D721Med (cell line): ENCODE data around the gene MATN1.

ENCODE experiments used
- DNase-seq: peaks from one replicate; pipeline ENCODE4 v3.0.0; 2011; ENCODE audit warnings: low spot score; ENCODE audit not compliant: insufficient read length
- FAIRE-seq: peaks from 2 replicates; lab custom pipeline; 2011; peaks lifted over from hg19 to GRCh38; lab: Jason Lieb, UNC
- TF ChIP-seq, protein P1 (sequence below): IDR thresholded peaks from 2 replicates; pipeline ENCODE4 v1.5.1; 2012; ENCODE audit warnings: mild to moderate bottlenecking, control low read depth; ENCODE audit not compliant: insufficient read depth; ENCODE audit errors: missing control alignments

MATN1 gene

GRCh38 chr1:30704765-30705509 lies 18.4 kb downstream of the MATN1 start:
- DNase-seq: no peak
- FAIRE-seq: no peak
- TF ChIP-seq, protein P1, sequence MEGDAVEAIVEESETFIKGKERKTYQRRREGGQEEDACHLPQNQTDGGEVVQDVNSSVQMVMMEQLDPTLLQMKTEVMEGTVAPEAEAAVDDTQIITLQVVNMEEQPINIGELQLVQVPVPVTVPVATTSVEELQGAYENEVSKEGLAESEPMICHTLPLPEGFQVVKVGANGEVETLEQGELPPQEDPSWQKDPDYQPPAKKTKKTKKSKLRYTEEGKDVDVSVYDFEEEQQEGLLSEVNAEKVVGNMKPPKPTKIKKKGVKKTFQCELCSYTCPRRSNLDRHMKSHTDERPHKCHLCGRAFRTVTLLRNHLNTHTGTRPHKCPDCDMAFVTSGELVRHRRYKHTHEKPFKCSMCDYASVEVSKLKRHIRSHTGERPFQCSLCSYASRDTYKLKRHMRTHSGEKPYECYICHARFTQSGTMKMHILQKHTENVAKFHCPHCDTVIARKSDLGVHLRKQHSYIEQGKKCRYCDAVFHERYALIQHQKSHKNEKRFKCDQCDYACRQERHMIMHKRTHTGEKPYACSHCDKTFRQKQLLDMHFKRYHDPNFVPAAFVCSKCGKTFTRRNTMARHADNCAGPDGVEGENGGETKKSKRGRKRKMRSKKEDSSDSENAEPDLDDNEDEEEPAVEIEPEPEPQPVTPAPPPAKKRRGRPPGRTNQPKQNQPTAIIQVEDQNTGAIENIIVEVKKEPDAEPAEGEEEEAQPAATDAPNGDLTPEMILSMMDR: no peak

DNA sequence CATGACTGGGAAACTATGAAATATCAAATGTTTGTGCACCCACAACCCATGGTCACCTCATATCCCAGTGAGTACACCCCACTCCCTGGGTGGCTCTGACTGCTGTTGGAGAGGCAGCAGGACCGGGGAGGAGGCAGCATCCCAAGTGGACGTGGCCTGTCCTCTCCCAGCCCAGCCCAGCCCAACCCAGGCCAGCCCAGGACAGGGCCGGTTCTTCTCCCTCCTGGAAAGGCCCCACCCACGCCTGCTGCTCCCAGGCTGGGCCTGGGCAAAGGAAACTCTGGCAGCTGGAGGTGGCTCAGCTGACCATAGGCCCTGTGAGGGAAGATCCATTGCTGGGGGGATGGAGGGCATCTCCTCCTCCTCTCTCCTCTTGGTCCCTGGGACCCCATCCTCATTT lies 19.1 kb downstream of the MATN1 start:
- TF ChIP-seq, protein P1: no peak
- no peak for FAIRE-seq
- DNase-seq: no peak

- FAIRE-seq: no peak
- TF ChIP-seq, protein P1: no peak
- DNase-seq: no peak
These were observed 20.6 kb downstream of the MATN1 start for GRCh38 chr1:30702823-30703222.

DNA sequence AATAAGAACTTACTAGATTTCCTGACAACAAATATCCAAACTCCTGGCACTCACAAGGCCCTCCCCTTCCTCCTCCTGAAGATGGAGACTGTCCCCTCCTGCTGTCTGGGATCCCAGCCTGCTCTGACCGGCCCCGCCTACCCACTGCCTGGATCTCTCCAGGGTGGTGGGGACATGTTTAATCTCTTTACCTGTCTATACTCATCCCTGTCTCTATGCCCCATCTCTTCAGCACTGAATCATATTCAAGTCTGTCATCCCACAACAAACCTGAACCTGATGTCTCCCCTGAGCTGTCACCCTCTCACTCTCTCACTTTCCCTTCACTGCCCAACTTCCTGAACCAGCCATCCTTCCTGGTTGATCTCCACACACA lies 22.1 kb downstream of the MATN1 start:
- DNase-seq (no peak), FAIRE-seq (no peak)
- TF ChIP-seq, protein P1: no peak

GRCh38 chr1:30700528-30701257 lies 22.7 kb downstream of the MATN1 start:
- TF ChIP-seq, protein P1: no peak
- FAIRE-seq: no peak
- DNase-seq: no peak

DNA sequence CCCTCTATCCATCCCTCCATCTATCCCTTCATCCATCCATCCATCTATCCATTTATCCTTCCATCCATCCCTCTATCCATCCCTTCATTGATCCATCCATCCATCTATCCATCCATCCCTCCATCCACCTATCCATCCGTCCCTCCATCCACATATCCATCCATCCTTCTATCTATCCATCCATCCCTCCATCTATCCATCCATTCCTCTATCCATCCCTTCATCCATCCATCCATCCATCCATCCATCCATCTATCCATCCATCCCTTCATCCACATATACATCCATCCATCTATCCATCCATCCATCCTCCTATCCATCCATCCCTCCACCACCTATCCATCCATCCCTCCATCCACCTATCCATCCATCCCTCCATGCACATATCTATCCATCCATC lies 23.6 kb downstream of the MATN1 start:
- TF ChIP-seq, protein P1: no peak
- FAIRE-seq: no peak
- no peak for DNase-seq
